Measurements from ENCODE around the gene SH3TC2. TPM values are rescaled to one million over a fixed set of nuclear protein-coding genes. Genes with fewer than 3 reads are reported as not detected.

Gene SH3TC2
- total RNA-seq, 1 donor from 2014 or later = 2.5 TPM

DNA sequence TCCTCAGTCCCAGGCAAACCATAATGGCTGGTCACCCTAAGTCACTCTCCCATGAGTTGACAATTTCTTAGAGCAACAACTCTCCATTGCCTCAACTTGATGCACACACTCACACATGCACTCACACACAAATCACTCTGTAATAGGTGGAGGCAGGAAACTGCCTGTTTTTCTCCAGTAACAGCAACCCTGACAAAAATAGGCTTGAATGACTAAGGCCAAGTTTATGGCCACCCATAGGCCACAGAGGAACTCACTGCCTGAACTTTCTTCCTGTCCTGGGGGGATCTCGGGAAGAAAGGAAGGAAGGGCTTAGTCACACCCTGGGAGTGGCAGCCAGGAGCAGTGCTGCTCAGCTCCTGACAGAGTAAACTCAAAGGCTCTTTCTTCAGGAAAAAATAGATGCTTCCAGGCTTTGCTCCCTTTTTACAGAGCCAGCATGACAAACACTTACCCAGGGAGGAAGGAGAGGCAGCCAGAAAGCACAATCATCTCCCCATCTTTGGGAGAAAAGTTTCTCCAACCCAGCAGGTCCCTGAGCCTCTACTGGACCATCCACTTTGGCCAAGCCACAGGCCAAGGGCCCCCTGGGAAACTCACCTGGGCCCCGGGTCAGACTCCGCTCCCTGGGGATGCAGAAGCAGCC lies 368 bp downstream of the SH3TC2 start:
- intact Hi-C loops (cut with DNase I) = loop anchor here (1.0 to 2.0 kb wide), 2 partner anchors 22 to 236 kb away; partner anchors contain the start of gene ADRB2
- DNase-seq (ENCODE audit: low spot score) = no peak

DNA sequence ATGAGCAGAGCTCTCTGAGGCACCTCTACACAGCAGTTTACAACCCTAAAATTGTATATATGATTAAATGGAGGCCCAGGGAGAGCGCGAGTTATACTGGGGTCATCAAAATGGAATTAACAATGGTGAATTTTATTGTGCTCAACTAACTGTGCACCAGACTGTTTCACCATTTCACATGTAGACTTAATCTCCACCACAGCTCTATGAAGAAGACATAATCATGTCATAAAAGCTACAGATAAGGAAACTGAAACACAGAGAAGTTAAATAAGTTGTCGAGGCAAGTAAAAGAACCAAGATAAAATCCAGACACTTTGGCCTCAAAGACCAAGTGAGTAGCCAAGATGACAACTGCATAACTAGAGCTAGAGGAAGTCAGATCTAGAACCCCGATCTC lies 1.5 kb downstream of the SH3TC2 start:
- no peak for DNase-seq (ENCODE audit: low spot score)
- intact Hi-C loops (cut with DNase I) = no loop called here

DNA sequence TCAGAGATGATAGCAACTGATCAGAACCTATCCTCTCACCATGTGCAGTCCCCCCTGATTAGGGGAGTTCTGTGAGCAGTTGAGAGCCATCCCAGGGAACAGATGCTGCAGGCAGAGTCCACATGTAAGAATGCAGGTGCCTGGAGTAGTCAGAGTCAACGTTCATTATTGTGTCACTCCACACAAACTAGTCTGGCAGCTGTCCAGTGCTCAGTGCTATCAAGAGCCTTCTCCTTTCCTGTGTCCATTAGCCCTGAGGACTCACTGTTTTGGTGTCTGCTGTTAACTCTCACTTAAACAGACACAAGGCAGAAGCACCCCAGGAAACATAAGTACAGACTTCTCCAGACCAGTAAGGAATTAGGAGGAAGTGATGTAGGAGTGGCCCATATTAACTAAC lies 2.5 kb downstream of the SH3TC2 start:
- intact Hi-C loops (cut with DNase I) = no loop called here

DNA sequence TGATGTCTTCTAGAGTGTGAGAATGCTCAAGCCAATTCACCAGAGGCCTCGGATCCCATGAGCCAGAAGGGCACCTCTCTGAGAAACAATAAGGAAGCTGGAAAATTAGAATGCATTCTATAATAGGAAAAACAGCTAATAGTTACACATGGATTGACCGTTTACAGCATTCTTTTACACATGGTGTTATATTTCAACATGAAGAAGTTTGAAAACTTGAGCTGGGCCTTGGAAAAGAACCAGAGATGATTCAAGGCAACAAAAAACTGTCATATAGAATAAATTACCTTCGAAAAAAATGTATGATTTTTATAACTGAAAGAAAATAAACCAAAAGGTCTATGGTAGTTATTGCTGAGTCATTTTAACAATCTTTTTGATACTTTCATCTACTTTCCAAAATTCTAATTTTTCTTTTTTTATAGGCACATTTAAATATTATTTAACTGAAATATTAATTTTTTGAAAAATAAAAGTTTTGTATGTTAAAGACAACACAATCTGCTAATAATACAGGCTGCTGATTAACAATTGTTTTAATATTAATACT lies 6.2 kb downstream of the SH3TC2 start:
- intact Hi-C loops (cut with DNase I) = no loop called here
- no peak for DNase-seq (ENCODE audit: low spot score)

More for the DNA sequence above, 2.5 kb downstream of the SH3TC2 start:
- no peak for DNase-seq (ENCODE audit: low spot score)

GRCh38 chr5:149054416-149054815 lies 8.4 kb downstream of the SH3TC2 start:
- DNase-seq (ENCODE audit: low spot score) = no peak
- intact Hi-C loops (cut with DNase I) = no loop called here

DNA sequence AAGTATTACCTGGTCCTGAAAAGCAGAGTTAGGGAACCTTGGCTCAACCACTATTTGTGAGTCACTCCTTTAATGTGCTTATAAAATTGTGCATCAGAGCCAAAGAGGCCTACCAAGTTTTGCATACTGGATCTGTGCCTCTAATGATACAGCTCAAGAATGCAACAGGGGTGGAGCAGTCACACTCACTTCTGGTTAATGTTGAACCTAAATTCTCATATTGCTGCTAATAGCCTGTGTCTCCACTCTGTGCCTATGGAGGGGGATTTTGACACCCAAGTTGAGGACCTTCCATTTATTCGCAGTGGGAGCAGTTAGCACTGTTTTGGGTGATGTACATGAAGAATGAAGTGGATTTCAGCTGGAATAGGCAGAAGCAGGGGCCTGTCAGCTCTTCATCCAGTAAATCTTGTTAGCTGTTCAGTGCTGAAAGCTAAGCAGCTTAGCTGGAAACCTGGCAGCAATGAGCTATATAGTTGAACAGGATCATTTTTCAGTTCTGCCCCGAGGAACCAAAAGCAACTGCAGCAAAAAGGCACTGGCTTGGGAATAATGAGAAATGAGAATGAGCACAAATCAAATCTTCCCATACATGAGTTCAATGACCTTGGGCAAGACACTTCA lies 9.7 kb downstream of the SH3TC2 start:
- DNase-seq (ENCODE audit: low spot score) = no peak
- intact Hi-C loops (cut with DNase I) = no loop called here

DNA sequence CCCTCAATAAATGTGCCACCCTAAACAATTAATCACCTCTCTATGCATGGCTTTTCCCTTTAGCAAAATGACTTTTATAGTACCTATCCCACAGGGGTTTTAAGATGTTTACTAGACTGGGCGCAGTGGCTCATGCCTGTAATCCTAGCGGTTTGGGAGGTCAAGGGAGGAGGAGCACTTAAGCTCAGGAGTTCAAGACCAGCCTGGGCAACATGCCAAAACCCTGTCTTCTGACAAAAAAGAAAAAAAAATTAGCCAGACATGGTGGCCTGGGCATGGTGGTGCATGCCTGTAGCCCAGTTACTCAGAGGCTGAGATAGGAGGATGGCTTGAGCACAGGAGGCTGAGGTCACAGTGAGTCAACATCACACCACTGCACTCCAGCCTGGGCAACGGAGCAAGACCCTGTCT lies 13.5 kb downstream of the SH3TC2 start:
- DNase-seq (ENCODE audit: low spot score) = no peak
- intact Hi-C loops (cut with DNase I) = no loop called here

DNA sequence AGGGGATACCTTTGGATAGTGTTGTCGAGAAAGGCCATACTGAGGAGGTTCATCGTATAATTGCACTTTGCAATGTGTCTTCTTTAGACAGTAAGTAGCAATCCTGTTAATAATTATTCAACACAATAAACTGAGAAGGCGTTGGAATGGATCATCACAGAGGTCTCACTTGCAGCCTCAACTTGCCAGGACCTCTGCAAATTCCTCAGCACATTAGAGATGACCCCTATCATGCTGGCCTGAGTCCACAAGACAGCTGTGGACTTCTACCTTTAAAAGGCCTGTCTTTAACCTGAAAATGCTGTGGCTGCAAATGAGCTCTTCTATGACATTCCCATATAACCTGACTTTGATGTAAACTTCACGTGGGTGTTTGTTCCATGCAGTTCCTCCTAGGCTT lies 14.1 kb downstream of the SH3TC2 start:
- intact Hi-C loops (cut with DNase I) = no loop called here
- DNase-seq (ENCODE audit: low spot score) = no peak

DNA sequence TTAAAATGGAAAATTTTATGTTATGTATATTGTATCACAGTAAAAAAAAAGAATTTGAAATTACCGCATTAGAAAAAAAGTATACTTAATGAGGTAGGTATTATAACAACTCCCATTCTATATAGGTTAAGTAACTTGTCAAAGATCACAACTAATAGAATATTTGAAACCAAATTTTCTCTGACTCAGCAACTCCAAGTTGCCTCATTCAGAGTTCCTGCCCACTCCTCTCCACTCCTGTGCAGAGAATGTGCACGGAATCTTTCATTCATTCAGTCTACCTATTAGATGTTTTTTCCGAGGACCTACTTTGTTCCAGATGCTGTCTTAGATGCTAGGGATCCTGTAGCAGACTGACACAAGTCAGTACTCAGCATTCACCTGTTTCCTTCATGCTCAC lies 15.4 kb downstream of the SH3TC2 start:
- DNase-seq (ENCODE audit: low spot score) = no peak
- intact Hi-C loops (cut with DNase I) = no loop called here

DNA sequence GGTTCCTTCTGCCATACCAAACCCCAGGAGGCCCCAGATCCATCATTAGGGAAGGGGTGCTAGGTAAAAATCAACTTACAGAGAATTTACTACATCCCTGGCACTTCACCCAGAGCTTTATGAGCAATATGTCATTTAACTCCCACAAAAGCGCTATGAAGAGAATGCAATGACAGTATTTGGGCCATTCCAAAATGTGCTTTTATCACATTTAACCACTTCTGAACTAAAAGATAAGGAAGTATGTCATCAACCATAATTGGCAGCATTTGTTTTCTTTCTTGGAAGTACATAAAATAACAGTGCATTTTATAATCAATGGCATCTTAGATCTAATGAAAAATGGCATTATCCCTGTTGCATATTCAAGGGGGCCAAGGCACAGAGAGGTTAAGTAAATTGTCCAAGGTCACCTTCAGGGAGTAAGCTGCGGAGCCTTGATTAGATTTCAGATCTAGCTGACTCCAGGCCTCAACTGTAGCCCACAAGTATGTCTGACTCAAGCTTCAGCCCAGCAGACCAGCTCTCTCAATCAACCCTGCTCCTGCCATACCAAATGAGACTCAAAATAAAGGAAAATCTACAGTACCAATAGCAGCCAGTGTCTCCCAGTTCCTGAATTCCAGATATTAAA lies 16.5 kb downstream of the SH3TC2 start:
- DNase-seq (ENCODE audit: low spot score) = no peak
- intact Hi-C loops (cut with DNase I) = no loop called here

DNA sequence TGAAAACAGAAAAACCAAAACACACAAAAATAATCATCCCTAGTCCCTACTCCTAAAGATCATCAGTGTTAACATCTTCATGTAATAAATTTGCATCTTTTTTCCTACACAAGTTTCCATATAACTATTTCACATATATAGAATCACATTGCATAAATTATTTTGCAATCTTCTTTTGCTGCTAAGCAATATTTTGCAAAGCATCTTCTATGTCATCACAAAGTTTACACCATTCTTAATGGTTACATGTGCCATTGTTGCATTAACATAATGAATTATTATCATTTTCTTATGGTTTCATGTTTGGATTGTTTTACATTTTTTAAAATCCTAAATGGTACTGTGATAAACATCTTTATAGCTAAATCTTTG lies 17.8 kb downstream of the SH3TC2 start:
- intact Hi-C loops (cut with DNase I) = no loop called here

GRCh38 chr5:149044453-149045088 lies 18.3 kb downstream of the SH3TC2 start:
- DNase-seq (ENCODE audit: low spot score) = no peak
- intact Hi-C loops (cut with DNase I) = no loop called here

More for the DNA sequence above, 17.8 kb downstream of the SH3TC2 start:
- DNase-seq (ENCODE audit: low spot score) = no peak

DNA sequence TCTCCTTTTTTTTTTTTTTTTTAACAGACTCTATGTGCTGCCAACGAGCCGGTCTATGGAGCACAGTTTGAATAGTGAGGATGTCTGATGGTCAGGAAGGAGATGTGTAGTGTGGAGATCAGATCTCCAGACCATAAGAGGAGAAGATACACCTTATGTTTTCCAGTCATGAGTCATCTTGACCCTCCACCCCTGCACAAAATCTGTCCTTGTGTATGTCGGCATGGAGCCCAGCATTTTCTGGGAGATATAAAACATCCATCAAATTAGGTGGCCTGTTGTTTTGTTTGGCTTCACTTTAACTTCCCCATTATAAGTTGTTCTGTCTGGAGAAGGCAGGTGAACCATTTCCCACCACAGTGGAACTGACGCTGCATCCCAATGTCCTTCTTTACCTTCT lies 19.2 kb downstream of the SH3TC2 start:
- intact Hi-C loops (cut with DNase I) = no loop called here

GRCh38 chr5:149042865-149043264 lies 20.0 kb downstream of the SH3TC2 start:
- no peak for DNase-seq (ENCODE audit: low spot score)
- intact Hi-C loops (cut with DNase I) = no loop called here

More for the DNA sequence above, 19.2 kb downstream of the SH3TC2 start:
- no peak for DNase-seq (ENCODE audit: low spot score)

DNA sequence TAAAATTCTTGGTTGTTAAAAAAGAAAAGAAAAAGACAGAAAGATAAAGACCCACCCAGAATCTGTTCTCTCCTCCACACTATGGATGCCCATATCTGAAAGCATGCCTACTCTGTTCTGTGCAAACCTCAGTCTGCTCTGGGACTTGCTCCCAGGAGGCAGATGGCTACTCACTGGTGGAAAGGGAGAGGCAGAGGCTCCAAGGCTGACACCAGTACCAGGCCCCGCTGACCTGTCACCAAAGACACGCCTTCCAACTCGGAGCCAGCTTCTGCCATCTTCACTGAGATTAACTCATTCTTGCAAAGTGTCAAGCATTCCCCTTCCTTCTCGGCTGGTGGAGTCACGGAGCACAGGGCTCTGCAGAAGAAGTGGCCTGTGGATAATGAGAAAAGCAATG lies 21.6 kb downstream of the SH3TC2 start:
- intact Hi-C loops (cut with DNase I) = no loop called here
- DNase-seq (ENCODE audit: low spot score) = no peak

DNA sequence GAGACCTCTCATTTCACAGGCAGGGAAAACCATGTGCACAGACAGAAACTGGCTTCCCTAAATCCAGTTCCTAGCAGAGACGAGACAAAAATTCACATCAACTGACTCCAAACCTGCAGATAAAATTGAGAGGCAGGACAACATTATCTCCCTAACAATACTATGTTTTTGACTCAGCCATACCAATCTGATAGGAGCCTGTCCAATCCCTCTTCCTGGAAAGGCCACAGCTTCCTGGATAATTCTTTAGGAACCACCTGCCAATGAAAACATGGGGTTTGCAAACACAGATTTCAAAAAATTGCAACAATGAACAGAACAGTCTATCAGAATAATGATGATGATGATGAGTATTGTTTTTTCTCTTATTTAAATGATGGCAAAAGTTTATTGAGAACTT lies 22.4 kb downstream of the SH3TC2 start:
- DNase-seq (ENCODE audit: low spot score) = no peak
- intact Hi-C loops (cut with DNase I) = loop anchor here (1.0 kb wide), 1 partner anchor 22 kb away; no protein-coding TSS in a partner anchor

DNA sequence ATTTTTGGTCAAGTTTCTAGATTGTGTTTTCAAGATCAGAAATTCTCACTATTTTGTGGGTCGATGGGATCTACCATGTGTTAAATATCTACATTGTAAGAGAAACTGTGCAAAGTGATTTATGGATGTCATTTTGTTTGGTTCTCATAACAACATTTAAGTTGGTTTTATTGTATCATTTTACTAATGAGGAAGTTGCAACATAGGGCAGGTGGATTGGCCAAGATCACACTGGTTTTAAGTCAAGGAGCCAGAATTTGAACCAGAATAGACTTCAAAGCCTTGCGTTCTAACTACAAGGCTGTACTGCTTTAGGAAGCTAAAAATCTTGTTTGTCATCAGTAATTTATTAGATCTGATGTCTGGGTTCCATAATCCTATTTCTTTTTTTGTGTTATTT lies 23.4 kb downstream of the SH3TC2 start:
- intact Hi-C loops (cut with DNase I) = loop anchor here (10.0 kb wide), 2 partner anchors 215 to 865 kb away; partner anchors contain the start of gene ADRB2
- DNase-seq (ENCODE audit: low spot score) = no peak

- DNase-seq (ENCODE audit: low spot score) = no peak
- intact Hi-C loops (cut with DNase I) = loop anchor here (10.0 kb wide), 2 partner anchors 214 to 864 kb away; partner anchors contain the start of gene ADRB2
Observed at GRCh38 chr5:149038336-149039080, 24.4 kb downstream of the SH3TC2 start.

GRCh38 chr5:149037817-149038216 lies 25.0 kb downstream of the SH3TC2 start:
- intact Hi-C loops (cut with DNase I) = loop anchor here (10.0 kb wide), 2 partner anchors 213 to 863 kb away; partner anchors contain the start of gene ADRB2
- DNase-seq (ENCODE audit: low spot score) = no peak
